ENCODE results near the gene TBC1D19.
A peak's percentile ranks its signal among the peaks of the same experiment; 100 is the strongest.
"Not testable (repeated sequence)": the region's sequence is repeated elsewhere in the genome, so short reads cannot be mapped to it uniquely, and the experiment has no call there.

The TBC1D19 gene

GRCh38 chr4:26583865-26584652, at the start of gene TBC1D19:
TSS of gene TBC1D19 (plus strand) at chr4:26584084. CDS start at chr4:26584194, 110 bp downstream.
- TF ChIP-seq JUND (IDR thresholded peaks at IDR 0.05; ENCODE audit: low read depth), result no peak
- DNase-seq (ENCODE audit: low read depth in 1 of 2, low spot score in 1 of 2), result peak; percentile 46 to 88
- in situ Hi-C loops (cut with HindIII; ENCODE audit: low pct_unique_long_range_greater_than_20kb, low sequenced_read_pairs), result no loop called here

- in situ Hi-C loops (cut with HindIII; ENCODE audit: low pct_unique_long_range_greater_than_20kb, low sequenced_read_pairs), result no loop called here
- no peak for TF ChIP-seq JUND (IDR thresholded peaks at IDR 0.05; ENCODE audit: low read depth)
- DNase-seq (ENCODE audit: low read depth in 1 of 2, low spot score in 1 of 2), result no peak
These were observed 40.9 kb upstream of the TBC1D19 start for GRCh38 chr4:26542991-26543390.

DNA sequence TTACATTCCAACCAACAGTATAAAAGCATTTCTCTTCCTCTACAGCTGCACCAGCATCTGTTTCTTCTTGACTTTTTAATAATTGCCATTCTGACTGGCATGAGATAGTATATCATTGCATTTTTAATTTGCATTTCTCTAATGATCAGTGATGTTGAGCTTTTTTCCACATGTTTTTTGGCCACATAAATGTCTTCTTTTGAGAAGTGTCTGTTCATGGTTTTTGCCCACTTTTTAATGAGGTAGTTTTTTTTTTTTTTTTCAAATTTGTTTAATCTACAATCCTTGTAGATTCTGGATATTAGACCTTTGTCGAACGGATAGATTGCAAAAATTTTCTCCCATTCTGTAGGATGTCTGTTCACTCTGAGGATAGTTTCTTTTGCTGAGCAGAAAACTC, 39.5 kb upstream of the TBC1D19 start:
- TF ChIP-seq JUND (IDR thresholded peaks at IDR 0.05; ENCODE audit: low read depth), result no peak
- DNase-seq (ENCODE audit: low read depth in 1 of 2, low spot score in 1 of 2), result no peak
- in situ Hi-C loops (cut with HindIII; ENCODE audit: low pct_unique_long_range_greater_than_20kb, low sequenced_read_pairs), result no loop called here

- in situ Hi-C loops (cut with HindIII; ENCODE audit: low pct_unique_long_range_greater_than_20kb, low sequenced_read_pairs); DNase-seq (ENCODE audit: low read depth in 1 of 2, low spot score in 1 of 2): not testable (repeated sequence)
These were observed 35.5 kb upstream of the TBC1D19 start for GRCh38 chr4:26548379-26548778.

DNA sequence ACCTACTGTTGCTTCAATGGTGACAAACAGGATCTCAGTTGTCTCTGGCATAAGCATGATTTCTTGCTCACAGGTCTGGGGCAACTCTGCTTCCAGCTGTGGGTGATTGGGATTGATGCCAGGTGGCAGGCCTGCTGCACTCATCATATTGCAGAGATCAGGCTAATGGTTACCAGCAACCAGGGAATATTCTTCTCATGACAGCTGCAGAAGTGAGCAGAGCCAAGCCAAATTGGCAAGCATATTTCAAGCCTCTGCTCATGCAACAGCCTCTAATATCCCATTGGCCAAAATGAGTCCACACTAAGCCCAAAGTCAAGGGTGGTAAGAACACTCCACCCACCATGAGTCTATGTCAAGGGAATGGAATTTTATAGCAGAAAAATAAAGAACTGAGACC, 26.7 kb upstream of the TBC1D19 start:
- DNase-seq (ENCODE audit: low read depth in 1 of 2, low spot score in 1 of 2), result no peak
- in situ Hi-C loops (cut with HindIII; ENCODE audit: low pct_unique_long_range_greater_than_20kb, low sequenced_read_pairs), result no loop called here
- no peak for TF ChIP-seq JUND (IDR thresholded peaks at IDR 0.05; ENCODE audit: low read depth)

DNA sequence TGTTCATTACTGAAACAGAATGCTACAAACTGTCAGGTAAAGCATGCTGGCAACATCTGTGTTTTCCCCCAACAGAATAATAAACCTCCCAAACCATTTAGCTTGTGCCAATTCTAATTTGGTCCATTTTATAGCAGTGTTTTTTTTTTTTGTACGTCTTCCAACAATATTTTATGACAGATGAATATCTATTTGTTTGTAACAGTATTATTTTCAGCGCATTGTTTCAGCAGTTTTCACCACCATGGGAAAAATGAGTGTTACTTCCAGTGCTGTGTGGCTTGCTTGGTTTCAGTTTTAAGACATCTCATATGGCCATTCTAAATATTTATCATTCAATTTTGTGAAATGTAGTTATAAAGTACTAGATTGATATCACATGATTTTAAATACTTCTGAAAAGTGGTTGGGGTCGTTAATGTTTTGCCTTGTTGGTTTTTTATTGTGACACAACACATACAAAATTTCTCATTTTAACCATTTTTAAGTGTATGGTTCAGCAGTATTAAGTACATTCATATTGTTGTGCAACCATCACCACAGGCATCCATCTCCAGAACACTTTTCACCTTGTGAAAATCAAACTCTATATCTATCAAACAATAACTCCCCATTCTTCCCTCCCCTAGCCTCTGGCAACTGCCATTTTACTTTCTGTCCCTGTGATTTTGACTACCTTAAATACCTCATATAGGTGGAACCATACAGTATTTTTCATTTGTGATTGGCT, 25.6 kb upstream of the TBC1D19 start:
- in situ Hi-C loops (cut with HindIII; ENCODE audit: low pct_unique_long_range_greater_than_20kb, low sequenced_read_pairs), result no loop called here

GRCh38 chr4:26566133-26566532, 17.8 kb upstream of the TBC1D19 start:
- in situ Hi-C loops (cut with HindIII; ENCODE audit: low pct_unique_long_range_greater_than_20kb, low sequenced_read_pairs), result no loop called here
- no peak for TF ChIP-seq JUND (IDR thresholded peaks at IDR 0.05; ENCODE audit: low read depth)
- no peak for DNase-seq (ENCODE audit: low read depth in 1 of 2, low spot score in 1 of 2)

More for the DNA sequence above, 25.6 kb upstream of the TBC1D19 start:
- no peak for TF ChIP-seq JUND (IDR thresholded peaks at IDR 0.05; ENCODE audit: low read depth)
- no peak for DNase-seq (ENCODE audit: low read depth in 1 of 2, low spot score in 1 of 2)

DNA sequence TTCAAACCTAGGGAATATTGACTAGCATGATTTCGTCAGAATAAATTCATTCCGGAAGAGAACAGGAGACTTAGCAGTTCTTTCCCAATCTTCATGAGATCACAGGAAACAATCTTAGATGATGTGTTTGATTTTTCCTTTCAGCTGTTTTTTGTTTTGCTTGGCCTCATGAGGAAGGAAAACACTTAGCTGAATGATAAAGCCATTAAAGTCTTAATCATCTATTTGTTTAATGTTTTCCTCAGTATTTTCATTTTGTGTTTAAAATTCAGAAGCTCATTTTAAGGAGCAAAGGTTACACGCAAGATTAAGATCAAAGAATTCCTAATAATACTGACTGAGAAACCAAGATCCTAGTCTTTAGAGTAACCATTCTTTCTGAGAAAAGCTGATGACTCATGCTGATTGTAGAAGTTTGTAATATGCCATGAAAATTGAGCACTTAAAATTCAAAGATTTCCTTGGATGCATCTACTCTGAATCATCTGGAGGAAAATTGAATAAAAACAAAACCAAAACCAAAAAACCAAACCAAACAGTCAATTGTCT, 15.4 kb upstream of the TBC1D19 start:
- in situ Hi-C loops (cut with HindIII; ENCODE audit: low pct_unique_long_range_greater_than_20kb, low sequenced_read_pairs), result no loop called here

GRCh38 chr4:26570596-26570995, 13.3 kb upstream of the TBC1D19 start:
- DNase-seq (ENCODE audit: low read depth in 1 of 2, low spot score in 1 of 2), result no peak
- in situ Hi-C loops (cut with HindIII; ENCODE audit: low pct_unique_long_range_greater_than_20kb, low sequenced_read_pairs), result no loop called here
- no peak for TF ChIP-seq JUND (IDR thresholded peaks at IDR 0.05; ENCODE audit: low read depth)

More for the DNA sequence above, 15.4 kb upstream of the TBC1D19 start:
- no peak for TF ChIP-seq JUND (IDR thresholded peaks at IDR 0.05; ENCODE audit: low read depth)
- DNase-seq (ENCODE audit: low read depth in 1 of 2, low spot score in 1 of 2), result no peak

GRCh38 chr4:26573389-26573794, 10.5 kb upstream of the TBC1D19 start:
- DNase-seq (ENCODE audit: low read depth in 1 of 2, low spot score in 1 of 2), result no peak
- TF ChIP-seq JUND (IDR thresholded peaks at IDR 0.05; ENCODE audit: low read depth), result no peak
- in situ Hi-C loops (cut with HindIII; ENCODE audit: low pct_unique_long_range_greater_than_20kb, low sequenced_read_pairs), result no loop called here

DNA sequence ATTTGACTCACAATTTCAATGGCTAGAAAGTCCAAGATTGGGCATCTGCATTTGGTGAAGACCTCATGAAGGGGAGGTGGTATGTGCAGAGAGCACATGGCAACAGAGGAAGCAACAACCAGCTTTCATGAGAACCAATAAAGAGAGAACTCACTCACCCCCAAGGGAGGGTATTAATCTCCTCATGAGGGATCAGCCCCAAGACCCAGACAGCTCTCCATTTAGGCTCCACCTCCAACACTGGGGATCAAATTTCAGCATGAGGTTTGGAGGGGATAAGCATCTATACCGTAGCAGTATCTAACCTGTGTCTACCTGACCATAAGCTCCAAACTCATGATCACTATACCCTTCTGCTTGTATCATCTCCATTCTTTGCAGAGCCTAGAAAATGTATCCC, 9.3 kb upstream of the TBC1D19 start:
- no peak for DNase-seq (ENCODE audit: low read depth in 1 of 2, low spot score in 1 of 2)
- in situ Hi-C loops (cut with HindIII; ENCODE audit: low pct_unique_long_range_greater_than_20kb, low sequenced_read_pairs), result no loop called here
- TF ChIP-seq JUND (IDR thresholded peaks at IDR 0.05; ENCODE audit: low read depth), result no peak

- TF ChIP-seq JUND (IDR thresholded peaks at IDR 0.05; ENCODE audit: low read depth), result no peak
- in situ Hi-C loops (cut with HindIII; ENCODE audit: low pct_unique_long_range_greater_than_20kb, low sequenced_read_pairs), result no loop called here
- no peak for DNase-seq (ENCODE audit: low read depth in 1 of 2, low spot score in 1 of 2)
These were observed 7.6 kb upstream of the TBC1D19 start for GRCh38 chr4:26576231-26576739.

DNA sequence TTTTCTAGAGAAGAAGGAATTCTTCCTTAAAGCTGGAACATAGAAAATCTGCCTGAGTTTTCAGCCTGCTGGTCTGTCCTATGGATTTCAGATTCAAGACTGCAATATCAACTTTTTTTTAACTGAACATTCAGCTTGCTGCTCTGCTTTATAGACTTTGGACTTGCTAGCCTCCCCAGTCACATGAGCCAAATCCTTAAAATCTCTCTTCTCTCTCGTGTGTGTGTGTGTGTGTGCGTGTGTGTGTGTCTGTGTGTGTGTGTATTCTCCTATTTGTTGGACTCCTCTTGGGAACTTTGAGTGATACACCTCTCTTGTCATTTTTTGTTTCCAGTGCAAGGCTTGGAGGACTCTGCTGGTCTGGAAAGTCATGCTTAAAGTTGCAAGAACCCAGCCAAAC, 6.8 kb upstream of the TBC1D19 start:
- TF ChIP-seq JUND (IDR thresholded peaks at IDR 0.05; ENCODE audit: low read depth), result no peak
- DNase-seq (ENCODE audit: low read depth in 1 of 2, low spot score in 1 of 2), result no peak
- in situ Hi-C loops (cut with HindIII; ENCODE audit: low pct_unique_long_range_greater_than_20kb, low sequenced_read_pairs), result no loop called here

Measured in T47D (cell line).